Measurements from ENCODE around the gene LYZL4. TPM values are rescaled to one million over a fixed set of nuclear protein-coding genes. Genes with fewer than 3 reads are reported as not detected.
A peak's percentile ranks its signal among the peaks of the same experiment; 100 is the strongest.

The LYZL4 gene
- total RNA-seq, 6 experiments from 2014 or later, result not detected

GRCh38 chr3:42377681-42378080 is 32.7 kb downstream of the LYZL4 start:
- Histone ChIP-seq H3K36me3 (no peaks in the 10 kb centered on the region), H3K27me3 (no peaks in the 10 kb centered on the region), H3K4me3 (no peak overlapping the region), H3K9me3 (no peaks in the 10 kb centered on the region), H3K27ac (no peak overlapping the region), H3K4me1 (no peaks in the 10 kb centered on the region)
- intact Hi-C loops (cut with DNase I), result no loop called here
- ATAC-seq (no peak), DNase-seq (no peak)
- no peak for TF ChIP-seq CTCF (IDR thresholded peaks at IDR 0.05)
- no peak for TF ChIP-seq POLR2A (IDR thresholded peaks at IDR 0.05)
- WGBS (ENCODE audit: insufficient coverage, low coverage, low lambda C conversion rate, missing lambda C conversion rate), result 57% methylated on average over 1 of the region's 2 CpGs

- H3K4me1 ChIP-seq, result no peaks in the 10 kb centered on the region
- ATAC-seq (no peak), DNase-seq (no peak)
- intact Hi-C loops (cut with DNase I), result no loop called here
- H3K27me3 ChIP-seq, result no peaks in the 10 kb centered on the region
- WGBS (ENCODE audit: insufficient coverage, low coverage, low lambda C conversion rate, missing lambda C conversion rate), result 76% methylated on average over 4 of the region's 4 CpGs
- H3K36me3 ChIP-seq, result no peaks in the 10 kb centered on the region
- H3K4me3 ChIP-seq, result no peak overlapping the region
- no peaks in the 10 kb centered on the region for H3K9me3 ChIP-seq
- H3K27ac ChIP-seq, result no peak overlapping the region
- no peak for TF ChIP-seq CTCF (IDR thresholded peaks at IDR 0.05)
- TF ChIP-seq POLR2A (IDR thresholded peaks at IDR 0.05), result no peak
Measured at GRCh38 chr3:42376344-42376798, 34.0 kb downstream of the LYZL4 start.

GRCh38 chr3:42375121-42375800 is 35.1 kb downstream of the LYZL4 start:
- TF ChIP-seq POLR2A (IDR thresholded peaks at IDR 0.05), result no peak
- TF ChIP-seq CTCF (IDR thresholded peaks at IDR 0.05), result no peak
- WGBS (ENCODE audit: insufficient coverage, low coverage, low lambda C conversion rate, missing lambda C conversion rate), result 42% methylated on average over 6 of the region's 6 CpGs

GRCh38 chr3:42371776-42372175 is 38.6 kb downstream of the LYZL4 start:
- Histone ChIP-seq H3K27ac (no peak overlapping the region), H3K36me3 (no peaks in the 10 kb centered on the region), H3K4me1 (no peaks in the 10 kb centered on the region), H3K9me3 (no peaks in the 10 kb centered on the region), H3K4me3 (no peak overlapping the region), H3K27me3 (no peaks in the 10 kb centered on the region)
- TF ChIP-seq POLR2A (IDR thresholded peaks at IDR 0.05), result no peak
- TF ChIP-seq CTCF (IDR thresholded peaks at IDR 0.05), result no peak
- 50% methylated on average over 3 of the region's 3 CpGs for WGBS (ENCODE audit: insufficient coverage, low coverage, low lambda C conversion rate, missing lambda C conversion rate)
- ATAC-seq, result no peak
- intact Hi-C loops (cut with DNase I), result no loop called here
- DNase-seq, result no peak

More at GRCh38 chr3:42375121-42375800, 35.1 kb downstream of the LYZL4 start:
- Histone ChIP-seq H3K4me3 (no peak overlapping the region), H3K27me3 (no peaks in the 10 kb centered on the region), H3K4me1 (no peaks in the 10 kb centered on the region), H3K9me3 (no peaks in the 10 kb centered on the region), H3K36me3 (no peaks in the 10 kb centered on the region), H3K27ac (no peak overlapping the region)
- peak in 1 of 4 donors; percentile 39 for ATAC-seq
- intact Hi-C loops (cut with DNase I), result no loop called here
- DNase-seq, result no peak

Data from right lobe of liver (tissue), 6 donors.